ENCODE results near the gene INPP5B.

Gene INPP5B

GRCh38 chr1:37945251-37945650 is 1.6 kb downstream of the INPP5B start:
- H3K9me2 ChIP-seq (replicated peaks; ENCODE audit: low read depth, low read length), result no peaks in the 10 kb centered on the region
- no peaks in the 10 kb centered on the region for H4K20me1 ChIP-seq (ENCODE audit: insufficient read depth, low read length, poor library complexity, severe bottlenecking)
- no peaks in the 10 kb centered on the region for H3K79me2 ChIP-seq (ENCODE audit: insufficient read depth, low read length)
- no peak overlapping the region for H3K9ac ChIP-seq (ENCODE audit: low read depth, low read length, poor library complexity, severe bottlenecking)
- H3K4me2 ChIP-seq (ENCODE audit: low read depth, low read length, poor library complexity, severe bottlenecking), result no peak overlapping the region
- no peak overlapping the region for H3K4me3 ChIP-seq (ENCODE audit: low read length, poor library complexity, severe bottlenecking)
- H3K27me3 ChIP-seq (ENCODE audit: insufficient read depth, low read length, poor library complexity, severe bottlenecking), result no peaks in the 10 kb centered on the region
- no peaks in the 10 kb centered on the region for H3K9me3 ChIP-seq (ENCODE audit: insufficient read depth, low read depth, low read length)
- no peak overlapping the region for H2AFZ ChIP-seq (ENCODE audit: low read length)
- no peak for TF ChIP-seq EZH2phosphoT487 (IDR thresholded peaks at IDR 0.05; ENCODE audit: borderline replicate concordance)
- no peak for TF ChIP-seq CTCF (conservative IDR thresholded peaks at IDR 0.05; ENCODE audit: low read length)
- no peaks in the 10 kb centered on the region for H3F3A ChIP-seq (ENCODE audit: low read depth)
- H3K36me3 ChIP-seq (ENCODE audit: insufficient read depth, low read length), result no peaks in the 10 kb centered on the region
- no peaks in the 10 kb centered on the region for H3K4me1 ChIP-seq (ENCODE audit: insufficient read depth, low read length, poor library complexity, severe bottlenecking)

- no peaks in the 10 kb centered on the region for H3K9me2 ChIP-seq (replicated peaks; ENCODE audit: low read depth, low read length)
- TF ChIP-seq EZH2phosphoT487 (IDR thresholded peaks at IDR 0.05; ENCODE audit: borderline replicate concordance) (no peak), CTCF (conservative IDR thresholded peaks at IDR 0.05; ENCODE audit: low read length) (no peak)
- H3K79me2 ChIP-seq (ENCODE audit: insufficient read depth, low read length), result no peaks in the 10 kb centered on the region
- H3K27me3 ChIP-seq (ENCODE audit: insufficient read depth, low read length, poor library complexity, severe bottlenecking), result no peaks in the 10 kb centered on the region
- no peaks in the 10 kb centered on the region for H3K4me1 ChIP-seq (ENCODE audit: insufficient read depth, low read length, poor library complexity, severe bottlenecking)
- no peak overlapping the region for H3K9ac ChIP-seq (ENCODE audit: low read depth, low read length, poor library complexity, severe bottlenecking)
- no peaks in the 10 kb centered on the region for H3K36me3 ChIP-seq (ENCODE audit: insufficient read depth, low read length)
- no peak overlapping the region for H2AFZ ChIP-seq (ENCODE audit: low read length)
- no peaks in the 10 kb centered on the region for H3K9me3 ChIP-seq (ENCODE audit: insufficient read depth, low read depth, low read length)
- no peaks in the 10 kb centered on the region for H3F3A ChIP-seq (ENCODE audit: low read depth)
- no peaks in the 10 kb centered on the region for H4K20me1 ChIP-seq (ENCODE audit: insufficient read depth, low read length, poor library complexity, severe bottlenecking)
- H3K4me3 ChIP-seq (ENCODE audit: low read length, poor library complexity, severe bottlenecking), result no peak overlapping the region
- H3K4me2 ChIP-seq (ENCODE audit: low read depth, low read length, poor library complexity, severe bottlenecking), result no peak overlapping the region
Observed at GRCh38 chr1:37944816-37945215, 2.0 kb downstream of the INPP5B start.

DNA sequence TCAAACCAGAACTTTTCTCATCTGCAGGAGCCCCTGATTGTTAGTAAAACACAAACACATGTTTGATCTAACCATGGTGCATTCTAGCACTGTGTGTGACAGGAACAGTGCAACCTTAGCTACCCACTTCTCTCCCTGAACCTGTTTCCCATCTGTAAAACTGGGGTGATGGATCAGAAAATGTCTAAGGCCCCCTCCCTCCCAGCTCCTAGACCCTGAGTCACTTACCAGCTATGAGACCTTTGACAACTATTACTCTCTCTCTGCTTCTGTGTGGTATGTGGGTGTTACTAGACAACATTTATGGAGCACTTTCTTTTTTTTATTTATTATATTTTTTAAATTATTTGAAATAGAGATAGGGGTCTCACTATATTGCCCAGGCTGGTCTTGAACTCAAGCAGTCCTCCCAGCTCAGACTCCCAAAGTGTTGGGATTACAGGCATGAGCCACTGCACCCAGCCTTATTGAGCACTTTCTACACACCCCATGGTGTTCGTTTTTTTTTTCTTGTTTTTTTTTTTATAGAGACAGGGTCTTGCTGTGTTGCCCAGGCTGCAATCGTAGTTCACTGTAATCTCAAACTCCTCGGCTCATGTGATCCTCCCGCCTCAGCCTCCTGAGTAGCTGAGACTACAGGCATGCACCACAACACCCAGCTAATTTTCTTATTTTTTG is 2.6 kb downstream of the INPP5B start:
- Histone ChIP-seq H3K4me2 (ENCODE audit: low read depth, low read length, poor library complexity, severe bottlenecking) (no peak overlapping the region), H3K4me1 (ENCODE audit: insufficient read depth, low read length, poor library complexity, severe bottlenecking) (no peaks in the 10 kb centered on the region), H2AFZ (ENCODE audit: low read length) (no peak overlapping the region), H3K36me3 (ENCODE audit: insufficient read depth, low read length) (no peaks in the 10 kb centered on the region), H3K27me3 (ENCODE audit: insufficient read depth, low read length, poor library complexity, severe bottlenecking) (no peaks in the 10 kb centered on the region), H3K9me3 (ENCODE audit: insufficient read depth, low read depth, low read length) (no peaks in the 10 kb centered on the region), H3K4me3 (ENCODE audit: low read length, poor library complexity, severe bottlenecking) (no peak overlapping the region), H3K9me2 (replicated peaks; ENCODE audit: low read depth, low read length) (no peaks in the 10 kb centered on the region), H3K79me2 (ENCODE audit: insufficient read depth, low read length) (no peaks in the 10 kb centered on the region), H3F3A (ENCODE audit: low read depth) (no peaks in the 10 kb centered on the region), H4K20me1 (ENCODE audit: insufficient read depth, low read length, poor library complexity, severe bottlenecking) (no peaks in the 10 kb centered on the region), H3K9ac (ENCODE audit: low read depth, low read length, poor library complexity, severe bottlenecking) (no peak overlapping the region)
- TF ChIP-seq CTCF (conservative IDR thresholded peaks at IDR 0.05; ENCODE audit: low read length), result no peak
- TF ChIP-seq EZH2phosphoT487 (IDR thresholded peaks at IDR 0.05; ENCODE audit: borderline replicate concordance), result no peak

Data from Loucy (cell line).